MCF 10A (cell line): ENCODE measurements around the gene MTFMT. TPM values are rescaled to one million over a fixed set of nuclear protein-coding genes. Genes with fewer than 3 reads are reported as not detected.

Source experiments
- BruUV-seq: library from RNA; stranded (reverse); fragments of 400-500 nt; replicated peaks from 2 replicates; lab custom pipeline; 2021; lab: Mats Ljungman, UMichigan
- CTCF ChIA-PET: fragments of 300-600 bp; sonication (Branson Sonifier 250); formaldehyde crosslinking; extraction: SDS; loops from one replicate; lab custom pipeline; 2021; ENCODE audit warnings: antibody characterized with exemption, inconsistent platforms; lab: Yijun Ruan, JAX
- POLR2A ChIA-PET: fragments of 300-600, 350-650 bp; sonication (Branson Sonifier 250); formaldehyde crosslinking; extraction: SDS; loops from one replicate; lab custom pipeline; 2020; ENCODE audit warnings: antibody characterized with exemption, inconsistent platforms; lab: Yijun Ruan, JAX
- DNase-seq: peaks from one replicate; pipeline ENCODE4 v3.0.0-alpha.2; 2018; ENCODE audit not compliant: unreplicated experiment
- H3K27ac Mint-ChIP-seq: one replicate; pipeline ENCODE4 v1.8.0; 2022; ENCODE audit warnings: mild to moderate bottlenecking, low read depth, mixed read lengths; ENCODE audit not compliant: unreplicated experiment
- H3K27me3 Mint-ChIP-seq: one replicate; pipeline ENCODE4 v1.8.0; 2022; ENCODE audit warnings: mixed read lengths; ENCODE audit not compliant: insufficient read depth, unreplicated experiment
- H3K36me3 Mint-ChIP-seq: one replicate; pipeline ENCODE4 v1.8.0; 2022; ENCODE audit warnings: mild to moderate bottlenecking, moderate library complexity, mixed read lengths; ENCODE audit not compliant: insufficient read depth, unreplicated experiment
- H3K4me1 Mint-ChIP-seq: one replicate; pipeline ENCODE4 v1.8.0; 2022; ENCODE audit warnings: mixed read lengths; ENCODE audit not compliant: insufficient read depth, unreplicated experiment
- H3K4me3 Mint-ChIP-seq: one replicate; pipeline ENCODE4 v1.8.0; 2022; ENCODE audit warnings: mild to moderate bottlenecking, moderate library complexity, mixed read lengths; ENCODE audit not compliant: unreplicated experiment
- H3K9me3 Mint-ChIP-seq: one replicate; pipeline ENCODE4 v1.8.0; 2022; ENCODE audit warnings: mixed read lengths; ENCODE audit not compliant: unreplicated experiment
- intact Hi-C: fragments of 100-400 bp; cut with micrococcal nuclease; formaldehyde crosslinking; loops from 2 replicates; pipeline ENCODE4 v1.14.1; 2022
- total RNA-seq: library from RNA; stranded (reverse); gene quantifications from 2 replicates; pipeline ENCODE4 v1.2.3, GENCODE V29; 2022
- TF ChIP-seq, protein P1 (sequence below): fragments of 200-600 bp; IDR thresholded peaks from one replicate; pipeline ENCODE4 v1.8.0; 2022; ENCODE audit warnings: antibody characterized with exemption, mild to moderate bottlenecking; ENCODE audit not compliant: unreplicated experiment

Gene MTFMT
- total RNA-seq, 1 experiment from 2014 or later = 15.9 TPM

DNA sequence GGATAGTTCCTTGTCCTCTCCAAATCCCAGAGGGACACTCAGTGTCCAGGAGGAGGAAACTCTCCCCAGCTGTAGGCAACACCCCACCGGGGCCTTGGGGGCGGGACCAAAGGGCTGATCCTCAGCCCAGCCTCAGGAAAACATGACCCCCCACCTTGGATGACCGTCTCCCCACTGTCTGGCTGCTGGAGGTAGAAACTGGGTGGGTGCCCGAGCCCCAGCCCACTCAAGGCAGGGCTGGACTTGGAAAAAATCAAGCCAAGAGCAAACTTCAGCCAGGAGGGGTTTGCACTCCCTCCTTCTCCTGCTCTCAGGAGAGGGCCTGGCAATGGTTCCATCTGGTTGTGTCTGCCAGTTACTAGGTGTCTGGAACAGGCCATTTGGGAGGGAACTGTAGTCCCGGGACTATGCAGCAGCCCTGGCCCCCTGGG is 42.0 kb upstream of the MTFMT start:
- no TSS peak for BruUV-seq
- TF ChIP-seq, protein P1, sequence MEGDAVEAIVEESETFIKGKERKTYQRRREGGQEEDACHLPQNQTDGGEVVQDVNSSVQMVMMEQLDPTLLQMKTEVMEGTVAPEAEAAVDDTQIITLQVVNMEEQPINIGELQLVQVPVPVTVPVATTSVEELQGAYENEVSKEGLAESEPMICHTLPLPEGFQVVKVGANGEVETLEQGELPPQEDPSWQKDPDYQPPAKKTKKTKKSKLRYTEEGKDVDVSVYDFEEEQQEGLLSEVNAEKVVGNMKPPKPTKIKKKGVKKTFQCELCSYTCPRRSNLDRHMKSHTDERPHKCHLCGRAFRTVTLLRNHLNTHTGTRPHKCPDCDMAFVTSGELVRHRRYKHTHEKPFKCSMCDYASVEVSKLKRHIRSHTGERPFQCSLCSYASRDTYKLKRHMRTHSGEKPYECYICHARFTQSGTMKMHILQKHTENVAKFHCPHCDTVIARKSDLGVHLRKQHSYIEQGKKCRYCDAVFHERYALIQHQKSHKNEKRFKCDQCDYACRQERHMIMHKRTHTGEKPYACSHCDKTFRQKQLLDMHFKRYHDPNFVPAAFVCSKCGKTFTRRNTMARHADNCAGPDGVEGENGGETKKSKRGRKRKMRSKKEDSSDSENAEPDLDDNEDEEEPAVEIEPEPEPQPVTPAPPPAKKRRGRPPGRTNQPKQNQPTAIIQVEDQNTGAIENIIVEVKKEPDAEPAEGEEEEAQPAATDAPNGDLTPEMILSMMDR = no peak
- ChIA-PET POLR2A (no interaction called here), CTCF (no interaction called here)
- DNase-seq = no peak
- H3K9me3 Mint-ChIP-seq = no peaks in the 10 kb centered on the region
- H3K4me1 Mint-ChIP-seq = peaks cover 6% of the 10 kb centered on the region
- peaks cover 23% of the 10 kb centered on the region for H3K27me3 Mint-ChIP-seq
- no peak overlapping the region for H3K27ac Mint-ChIP-seq
- intact Hi-C loops = no loop called here
- no peaks in the 10 kb centered on the region for H3K36me3 Mint-ChIP-seq
- no peak overlapping the region for H3K4me3 Mint-ChIP-seq

DNA sequence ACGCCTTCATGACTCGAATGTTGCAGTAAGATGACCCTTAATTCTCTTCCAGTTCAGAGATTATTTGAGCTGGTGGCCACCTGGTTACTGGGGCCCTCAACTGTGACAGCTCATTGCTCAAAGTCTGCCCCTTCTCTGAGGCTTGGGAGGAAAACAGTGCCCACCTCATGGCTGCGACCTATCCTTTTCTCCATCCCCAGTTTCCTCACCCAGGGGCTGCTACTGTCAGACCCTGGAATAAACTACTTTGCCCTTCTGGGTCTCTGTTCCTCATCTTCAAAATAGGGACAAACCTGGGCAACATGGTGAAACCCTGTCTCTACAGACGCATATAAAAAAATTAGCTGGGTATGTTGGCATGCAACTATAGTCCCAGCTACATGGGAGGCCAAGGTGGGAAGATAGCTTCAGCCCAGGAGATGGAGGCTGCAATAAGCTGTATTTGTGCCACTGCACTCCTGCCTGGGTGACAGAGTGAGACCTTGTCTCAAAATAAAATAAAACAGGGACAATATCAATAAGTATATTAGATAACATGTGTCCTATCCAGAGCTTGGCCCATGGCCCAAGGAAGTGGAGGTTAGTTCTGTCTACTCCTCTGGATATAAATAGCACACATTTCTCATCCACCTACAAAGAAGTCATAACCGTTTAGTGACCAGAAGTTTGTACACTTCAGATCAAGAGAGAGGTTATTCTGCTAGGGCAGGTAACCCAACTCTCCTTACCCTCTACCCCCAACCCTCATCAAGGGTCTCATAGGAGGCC is 40.5 kb upstream of the MTFMT start:
- H3K9me3 Mint-ChIP-seq = no peaks in the 10 kb centered on the region
- no peak for DNase-seq
- TF ChIP-seq, protein P1 = no peak
- CTCF ChIA-PET = interaction anchor here (0.6 to 1.9 kb wide), 5 partner anchors 13 to 111 kb away, joined by 3 to 5 read pairs (median 4); no protein-coding TSS in a partner anchor
- intact Hi-C loops = no loop called here
- no peaks in the 10 kb centered on the region for H3K36me3 Mint-ChIP-seq
- H3K27ac Mint-ChIP-seq = no peak overlapping the region
- BruUV-seq = no TSS peak
- POLR2A ChIA-PET = interaction anchor here (0.8 to 1.0 kb wide), 2 partner anchors 14 to 18 kb away, joined by 3 read pairs; no protein-coding TSS in a partner anchor
- peaks cover 6% of the 10 kb centered on the region for H3K4me1 Mint-ChIP-seq
- no peak overlapping the region for H3K4me3 Mint-ChIP-seq
- peaks cover 35% of the 10 kb centered on the region for H3K27me3 Mint-ChIP-seq

DNA sequence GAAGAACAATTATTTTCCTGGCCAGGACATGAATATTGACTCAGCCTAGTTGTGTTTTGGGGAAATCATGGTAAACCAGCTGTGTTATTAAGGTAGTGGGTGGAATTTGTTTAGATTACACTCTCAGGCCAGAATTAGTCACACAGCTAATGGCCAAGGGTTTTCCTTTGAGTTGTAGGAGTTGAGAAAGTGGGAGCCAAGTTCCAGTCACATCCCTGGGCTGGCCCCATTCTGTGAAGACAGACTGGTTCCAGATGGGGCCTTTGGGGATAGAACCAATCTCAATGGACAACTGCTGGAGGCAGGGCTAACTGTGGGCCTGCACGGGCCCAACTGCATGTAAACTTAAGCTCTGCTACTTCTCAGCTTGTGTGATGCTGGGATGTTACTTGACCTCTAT is 39.7 kb upstream of the MTFMT start:
- intact Hi-C loops = no loop called here
- H3K4me3 Mint-ChIP-seq = no peak overlapping the region
- POLR2A ChIA-PET = no interaction called here
- no peak for DNase-seq
- peaks cover 6% of the 10 kb centered on the region for H3K4me1 Mint-ChIP-seq
- TF ChIP-seq, protein P1 = no peak
- no peaks in the 10 kb centered on the region for H3K36me3 Mint-ChIP-seq
- peaks cover 35% of the 10 kb centered on the region for H3K27me3 Mint-ChIP-seq
- CTCF ChIA-PET = interaction anchor here (0.6 to 1.9 kb wide), 5 partner anchors 13 to 111 kb away, joined by 3 to 5 read pairs (median 4); no protein-coding TSS in a partner anchor
- no TSS peak for BruUV-seq
- H3K9me3 Mint-ChIP-seq = no peaks in the 10 kb centered on the region
- no peak overlapping the region for H3K27ac Mint-ChIP-seq

DNA sequence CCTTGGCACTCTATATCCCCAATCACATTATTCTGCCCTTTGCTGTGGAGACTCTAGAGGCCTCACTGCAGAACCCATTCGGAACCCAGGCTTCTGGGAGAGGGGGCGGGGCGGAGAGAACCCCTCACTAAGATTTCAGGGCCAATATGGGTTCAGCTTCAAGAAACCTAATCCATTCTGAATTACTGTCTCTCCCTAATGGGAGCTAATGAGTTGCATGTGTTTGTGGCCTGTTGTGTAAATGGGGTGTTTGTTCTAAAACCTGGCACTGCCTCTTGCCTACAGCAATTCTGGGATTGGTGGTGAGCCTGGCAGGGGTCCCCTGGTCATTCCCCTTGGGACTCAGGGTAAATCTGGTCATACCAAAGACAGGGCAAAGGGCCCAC is 39.0 kb upstream of the MTFMT start:
- POLR2A ChIA-PET = no interaction called here
- no TSS peak for BruUV-seq
- CTCF ChIA-PET = interaction anchor here (0.6 to 1.9 kb wide), 2 partner anchors 14 to 17 kb away, joined by 3 to 4 read pairs; no protein-coding TSS in a partner anchor
- no peaks in the 10 kb centered on the region for H3K36me3 Mint-ChIP-seq
- H3K4me1 Mint-ChIP-seq = peaks cover 6% of the 10 kb centered on the region
- intact Hi-C loops = no loop called here
- peaks cover 35% of the 10 kb centered on the region for H3K27me3 Mint-ChIP-seq
- DNase-seq = no peak
- H3K4me3 Mint-ChIP-seq = no peak overlapping the region
- TF ChIP-seq, protein P1 = no peak
- H3K27ac Mint-ChIP-seq = no peak overlapping the region
- H3K9me3 Mint-ChIP-seq = no peaks in the 10 kb centered on the region
